Hippocampal formation (tissue), 2 donors: ENCODE data around the gene RNF150.

ENCODE experiments used
- DNase-seq, 2 donors: peaks; one replicate each; lab custom pipeline; 2025; lab: John Stamatoyannopoulos, UW

The RNF150 gene

GRCh38 chr4:140976768-140977167 lies 156.5 kb downstream of the RNF150 start:
- DNase-seq: no peak

GRCh38 chr4:140971077-140971792 lies 162.0 kb downstream of the RNF150 start:
- no peak for DNase-seq

GRCh38 chr4:140969296-140969695 lies 164.0 kb downstream of the RNF150 start:
- DNase-seq: no peak

- no peak for DNase-seq
These were observed 164.9 kb downstream of the RNF150 start for GRCh38 chr4:140968371-140968770.

DNA sequence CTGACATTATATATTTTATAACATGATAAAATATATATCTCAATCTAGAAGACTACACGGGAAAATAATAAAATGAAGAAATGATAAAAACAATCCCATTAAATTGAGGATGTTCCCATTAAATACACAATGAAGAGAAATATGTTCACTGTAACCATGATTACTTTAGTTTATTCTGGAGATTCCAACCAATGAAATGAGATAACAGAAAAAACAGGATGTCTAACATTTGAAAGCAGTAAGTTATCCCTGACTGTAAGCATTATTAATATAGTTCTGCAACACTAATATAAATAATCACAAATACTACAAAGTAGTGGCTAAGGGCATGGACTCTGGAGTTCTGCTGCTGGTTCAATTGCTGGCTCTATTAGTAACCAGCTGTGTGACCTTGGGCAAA lies 169.4 kb downstream of the RNF150 start:
- DNase-seq: no peak

DNA sequence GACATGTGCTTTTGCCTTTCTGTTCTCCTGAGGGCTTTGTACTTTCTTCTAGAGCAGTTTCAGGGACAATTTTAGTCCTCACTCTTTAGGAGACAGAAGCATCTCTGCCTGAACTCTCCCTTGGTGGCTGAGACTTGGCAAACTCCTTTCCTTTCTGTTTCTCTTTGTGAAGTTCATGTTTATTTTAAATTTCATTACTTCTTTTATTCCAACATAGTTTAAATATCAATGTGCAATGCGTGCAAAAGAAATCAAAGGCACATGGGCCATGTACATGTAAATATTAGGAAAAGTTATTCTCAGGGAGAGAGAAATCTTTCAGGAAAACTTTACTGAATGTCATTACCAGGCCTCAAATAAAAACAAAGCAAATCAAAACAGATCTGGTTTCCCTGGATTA lies 177.6 kb downstream of the RNF150 start:
- DNase-seq: no peak

- DNase-seq: no peak
These were observed 180.6 kb downstream of the RNF150 start for GRCh38 chr4:140952717-140953116.

DNA sequence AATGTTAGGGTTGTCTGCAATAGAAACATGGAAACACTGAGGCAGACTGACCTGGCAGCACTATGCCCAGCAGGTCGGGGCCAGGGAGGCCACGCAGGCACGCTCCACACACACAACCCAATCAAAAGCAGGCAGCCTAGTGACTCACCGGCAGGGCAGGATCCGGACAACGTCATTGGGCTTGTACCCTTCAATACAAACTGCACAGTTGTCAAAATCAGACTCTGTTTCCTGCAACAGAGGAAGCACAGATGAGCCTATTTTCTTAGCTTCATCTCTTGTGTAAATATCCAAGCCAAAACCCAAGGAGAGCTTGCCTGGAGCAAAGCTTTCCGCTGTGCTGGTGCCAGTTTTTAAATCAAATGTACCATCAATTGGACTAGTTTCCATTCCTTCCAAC lies 185.8 kb downstream of the RNF150 start:
- DNase-seq: no peak

GRCh38 chr4:140945106-140945505 lies 188.2 kb downstream of the RNF150 start:
- no peak for DNase-seq

- DNase-seq: no peak
These were observed 188.7 kb downstream of the RNF150 start for GRCh38 chr4:140944572-140944971.

DNA sequence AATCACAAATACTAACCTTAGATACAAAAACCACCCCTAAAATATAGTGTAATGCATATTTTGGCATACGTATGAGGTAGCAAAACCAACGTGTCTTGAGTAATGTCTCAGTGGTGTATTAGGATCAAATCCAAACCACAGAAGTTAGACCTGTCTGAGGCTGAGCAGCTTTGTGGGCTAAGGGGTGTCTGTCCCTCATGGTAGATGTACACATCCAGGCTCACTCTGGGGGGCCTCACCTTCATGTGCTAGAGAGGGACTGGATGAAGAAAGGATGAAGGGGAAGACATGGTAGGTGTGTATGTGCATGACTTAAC lies 189.1 kb downstream of the RNF150 start:
- DNase-seq: no peak

DNA sequence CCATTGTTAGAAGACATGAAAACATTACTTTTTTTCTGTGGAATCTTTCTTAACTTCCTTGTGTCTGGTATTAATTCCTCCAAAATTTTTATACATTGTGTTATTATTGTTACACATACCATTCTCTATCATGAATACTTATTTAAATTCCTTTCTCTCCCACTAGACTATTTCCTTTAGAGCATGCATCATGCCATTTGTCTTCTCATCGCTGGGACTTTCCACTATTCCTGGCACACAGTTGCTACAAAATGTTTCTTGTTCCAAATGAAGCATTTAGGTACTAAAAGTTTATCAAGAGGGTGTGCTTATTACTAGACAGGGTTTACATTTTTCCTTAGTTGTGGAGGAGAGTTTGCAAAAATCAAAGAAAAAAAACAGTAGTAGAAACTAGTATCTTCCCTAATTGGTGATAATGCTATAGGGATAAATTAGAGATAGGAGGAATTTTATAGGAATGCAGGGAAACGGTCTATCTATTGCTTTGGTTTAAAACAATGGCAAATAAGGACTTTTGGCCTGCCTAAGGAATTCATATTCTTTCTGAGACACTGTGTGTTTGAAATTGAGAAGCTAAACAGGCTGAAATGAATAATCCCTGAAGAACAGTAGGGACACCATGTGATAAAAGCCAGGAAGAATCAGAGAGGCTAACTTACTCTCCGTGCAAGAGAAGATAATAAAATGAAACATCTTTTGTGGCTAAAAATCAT lies 189.6 kb downstream of the RNF150 start:
- DNase-seq: no peak

GRCh38 chr4:140940589-140940988 lies 192.7 kb downstream of the RNF150 start:
- DNase-seq: no peak

DNA sequence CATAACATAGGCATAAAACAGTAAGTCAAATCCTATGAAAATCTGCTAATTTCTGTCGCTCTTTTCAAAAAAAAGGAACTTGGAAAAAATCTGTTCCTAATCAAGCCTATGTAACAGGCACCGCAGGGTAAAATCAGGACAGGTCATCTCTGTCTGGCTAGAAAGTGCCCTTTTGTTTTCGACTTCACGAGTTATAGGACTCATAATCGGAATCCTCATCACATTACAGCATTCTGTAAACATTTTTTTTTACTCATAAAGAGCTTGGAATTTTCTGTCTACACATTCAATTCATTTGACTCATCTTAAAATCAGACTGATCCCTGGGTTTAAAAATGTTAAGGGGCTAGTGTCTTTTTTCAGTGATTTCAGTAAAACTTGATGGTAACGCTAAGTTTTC lies 195.4 kb downstream of the RNF150 start:
- no peak for DNase-seq

DNA sequence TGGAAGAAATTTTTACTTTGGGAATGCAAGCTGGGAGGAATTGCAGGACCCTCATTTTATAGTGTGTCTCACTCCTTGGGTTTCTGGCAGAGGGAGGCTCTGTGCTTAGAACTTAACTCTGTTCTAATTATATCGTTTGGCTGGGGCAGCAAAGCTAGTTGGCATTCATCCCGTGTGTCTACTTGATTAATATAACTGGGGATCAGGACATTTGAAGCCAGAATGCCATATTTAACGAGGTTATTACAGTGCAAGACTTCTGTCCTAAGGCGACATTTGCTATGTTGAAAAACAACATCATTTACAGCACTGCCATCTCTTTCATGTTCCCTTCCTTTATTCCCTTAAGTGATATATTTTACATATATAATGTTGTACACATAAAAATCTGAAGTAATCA lies 198.0 kb downstream of the RNF150 start:
- DNase-seq: no peak

GRCh38 chr4:140932501-140933045 lies 200.7 kb downstream of the RNF150 start:
- DNase-seq: no peak

DNA sequence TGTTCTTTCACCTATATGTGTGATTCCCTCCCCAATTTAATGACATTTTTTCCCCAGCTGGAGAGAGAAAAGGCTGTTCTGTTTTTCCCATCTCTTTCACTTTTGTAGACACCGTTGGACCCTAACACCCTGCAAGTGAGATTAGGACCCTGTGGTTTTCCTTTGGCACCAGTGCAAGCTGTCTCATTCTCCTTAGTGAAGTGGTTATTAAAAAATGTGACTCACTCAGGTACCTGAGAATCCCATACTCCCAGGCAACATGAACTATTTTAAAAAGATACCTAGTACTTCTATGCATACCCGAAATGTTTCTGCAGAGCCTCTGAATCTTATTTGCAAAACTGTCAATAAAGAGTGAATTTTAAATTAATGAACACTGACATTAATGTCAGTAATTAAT lies 201.4 kb downstream of the RNF150 start:
- no peak for DNase-seq

DNA sequence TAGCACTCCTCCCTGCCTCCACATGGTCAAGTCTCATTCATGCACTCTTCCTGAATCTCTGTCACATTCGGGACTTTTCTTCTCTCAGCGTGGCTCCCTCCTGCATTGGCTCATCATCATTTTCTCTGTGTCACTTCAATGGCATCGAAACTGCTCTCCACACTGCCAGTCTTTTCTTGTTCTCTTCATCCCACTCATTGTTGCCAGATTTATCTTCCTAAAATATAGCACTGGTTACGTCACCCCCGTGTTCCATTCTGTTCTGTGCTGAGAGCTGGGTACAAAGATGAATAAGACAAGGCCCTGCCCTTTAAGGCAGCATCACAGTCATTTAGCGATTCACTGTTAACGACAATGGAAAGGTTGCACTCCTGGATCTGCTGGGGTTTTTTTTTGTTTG lies 202.7 kb downstream of the RNF150 start:
- DNase-seq: peak in 1 of 2 donors; percentile 35

GRCh38 chr4:140930011-140930410 lies 203.3 kb downstream of the RNF150 start:
- DNase-seq: no peak

DNA sequence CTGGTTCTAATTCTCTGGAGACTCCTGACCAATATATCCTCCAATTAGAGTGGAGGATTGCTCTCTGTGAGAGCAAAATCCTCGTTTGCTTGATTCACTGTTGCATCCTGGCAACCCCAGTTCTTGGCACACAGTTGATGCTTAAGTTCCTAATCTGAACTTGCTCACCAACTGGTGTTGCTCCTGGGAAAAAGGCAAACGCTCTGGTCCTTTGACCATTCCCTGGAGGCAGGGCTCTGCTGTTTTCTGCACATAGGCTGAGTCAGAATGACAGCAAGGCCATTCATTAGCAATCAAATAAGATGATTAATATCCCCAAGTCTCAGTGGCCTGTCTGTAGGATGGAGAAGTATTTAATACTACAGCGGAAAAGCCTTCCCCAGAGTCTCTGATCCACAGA lies 204.4 kb downstream of the RNF150 start:
- DNase-seq: no peak

DNA sequence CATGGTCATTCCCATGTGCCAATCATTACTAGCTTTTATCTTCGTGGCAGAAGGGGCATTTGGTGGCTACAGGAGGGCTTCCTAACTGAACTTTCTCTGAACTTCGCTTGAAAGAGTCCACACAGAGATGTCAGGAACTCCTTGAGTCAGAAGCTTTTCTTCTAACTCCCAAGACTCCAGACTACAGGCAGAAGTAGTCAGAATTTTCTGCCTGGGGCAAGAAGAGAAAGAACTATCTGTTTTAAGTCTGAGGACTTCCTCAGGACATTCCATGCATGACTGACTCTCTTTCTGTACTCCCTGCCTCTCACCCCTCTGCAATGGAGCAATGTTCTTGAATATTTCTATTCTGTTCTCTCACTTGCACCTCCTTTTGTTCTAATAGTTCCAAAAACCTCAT lies 206.6 kb downstream of the RNF150 start:
- no peak for DNase-seq

- DNase-seq: no peak
These were observed 207.9 kb downstream of the RNF150 start for GRCh38 chr4:140925417-140925816.

- DNase-seq: peak in 1 of 2 donors; percentile 39
These were observed 208.4 kb downstream of the RNF150 start for GRCh38 chr4:140924761-140925392.
